HG03103 (cell line): Measurements from ENCODE around the gene SMARCC1.

Experiments
- ATAC-seq: cut with Tn5 transposase; IDR thresholded peaks from one replicate; pipeline ENCODE4 v1.9.1; 2021; ENCODE audit warnings: low read depth; ENCODE audit not compliant: unreplicated experiment

The SMARCC1 gene

GRCh38 chr3:47565734-47566550, 215.8 kb downstream of the SMARCC1 start:
- no peak for ATAC-seq

- no peak for ATAC-seq
Observed at GRCh38 chr3:47556351-47556750, 225.3 kb downstream of the SMARCC1 start.

GRCh38 chr3:47554335-47554734, 227.4 kb downstream of the SMARCC1 start:
- ATAC-seq = no peak

- ATAC-seq = no peak
Observed at GRCh38 chr3:47553407-47553806, 228.3 kb downstream of the SMARCC1 start.

GRCh38 chr3:47542471-47543173, 239.1 kb downstream of the SMARCC1 start:
- ATAC-seq = no peak

- no peak for ATAC-seq
Observed at GRCh38 chr3:47541583-47542108, 240.0 kb downstream of the SMARCC1 start.

GRCh38 chr3:47540281-47540680, 241.4 kb downstream of the SMARCC1 start:
- no peak for ATAC-seq

GRCh38 chr3:47536967-47537366, 244.7 kb downstream of the SMARCC1 start:
- ATAC-seq = no peak

GRCh38 chr3:47536221-47536891, 245.3 kb downstream of the SMARCC1 start:
- no peak for ATAC-seq
